Measurements from ENCODE around the gene PRDM16.

PRDM16 gene

DNA sequence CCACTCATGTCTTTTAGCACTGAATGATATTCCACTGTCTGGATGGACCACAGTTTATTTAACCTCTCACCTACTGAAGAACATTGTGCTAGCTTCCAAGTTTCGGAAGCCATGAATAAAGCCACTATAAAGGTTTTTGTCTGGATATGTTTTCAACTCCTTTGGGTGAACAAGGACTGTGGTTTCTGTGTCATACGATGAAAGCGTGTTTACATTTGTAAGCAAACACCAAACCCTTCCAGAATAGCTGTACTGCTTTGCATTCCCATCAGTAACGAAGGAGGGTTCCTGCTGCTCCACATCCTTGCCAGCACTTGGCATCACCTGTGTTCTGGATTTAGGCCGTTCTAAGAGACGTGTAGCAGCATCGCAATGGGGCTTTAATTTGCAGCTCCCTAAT lies 374.8 kb downstream of the PRDM16 start:
- DNase-seq (ENCODE audit: low read depth, low spot score): no peak

DNA sequence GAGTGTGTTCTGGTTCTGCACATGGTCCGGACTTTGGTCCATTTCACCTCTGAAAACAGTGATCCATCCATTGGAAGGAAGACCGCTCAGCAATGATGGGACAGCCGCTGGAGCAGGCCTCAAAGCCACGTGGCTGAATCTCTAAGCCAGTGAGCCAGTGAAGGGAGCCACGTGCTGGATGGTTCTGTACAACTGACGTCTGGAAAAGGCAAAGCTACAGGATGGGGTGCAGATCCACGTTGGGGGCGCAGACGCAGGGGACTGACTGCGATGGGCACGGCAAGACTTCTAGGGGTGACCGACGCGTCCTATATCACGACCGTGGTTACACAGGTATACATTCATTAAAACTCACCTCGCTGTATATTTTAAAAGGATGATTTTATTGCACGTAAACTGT lies 375.3 kb downstream of the PRDM16 start:
- no peak for DNase-seq (ENCODE audit: low read depth, low spot score)

DNA sequence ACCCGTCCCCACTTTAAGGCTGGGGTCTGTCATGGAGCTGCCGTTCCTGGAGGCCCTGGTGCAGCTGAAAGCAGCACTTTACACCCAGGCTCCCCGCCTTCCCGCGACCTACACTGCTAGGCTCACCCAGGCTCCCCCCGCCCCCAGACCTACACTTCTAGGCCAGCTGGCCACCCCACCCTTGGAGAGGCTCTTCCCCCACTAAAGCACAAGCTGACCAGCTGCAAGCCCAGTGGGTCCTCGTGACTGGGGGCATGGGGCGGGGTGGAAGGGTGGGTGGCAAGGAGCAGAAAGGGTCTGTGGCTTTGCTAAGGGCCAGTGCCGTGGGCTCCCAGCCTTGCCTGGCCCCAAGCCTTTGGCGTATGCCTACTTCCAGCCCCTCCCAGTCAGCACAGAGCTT lies 375.7 kb downstream of the PRDM16 start:
- DNase-seq (ENCODE audit: low read depth, low spot score): no peak

DNA sequence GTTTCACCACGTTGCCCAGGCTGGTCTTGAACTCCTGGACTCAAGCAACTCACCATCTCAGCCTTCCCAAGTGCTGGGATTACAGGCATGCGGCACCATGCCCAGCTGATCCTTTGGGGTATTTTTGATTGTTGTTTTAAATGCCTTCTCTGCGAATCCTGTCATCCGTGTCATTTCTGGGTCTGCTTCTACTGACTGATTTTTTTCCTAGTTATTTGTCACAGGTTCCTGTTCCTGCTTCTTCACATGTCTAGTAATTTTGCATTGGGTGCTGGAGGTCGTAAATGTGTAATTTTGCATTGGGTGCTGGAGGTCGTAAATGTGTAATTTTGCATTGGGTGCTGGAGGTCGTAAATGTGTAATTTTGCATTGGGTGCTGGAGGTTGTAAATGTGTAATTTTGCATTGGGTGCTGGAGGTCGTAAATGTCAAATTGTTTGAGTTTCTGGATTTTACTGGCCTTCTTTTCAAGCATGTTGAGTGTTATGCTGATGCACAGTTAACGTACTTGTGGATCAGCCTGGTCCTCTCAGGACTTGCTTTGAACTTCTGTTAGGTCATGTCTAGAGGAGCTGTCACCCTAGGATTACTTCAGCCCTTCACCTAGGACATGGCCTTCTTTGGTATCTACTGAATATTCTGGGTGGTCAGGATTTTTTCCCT lies 381.3 kb downstream of the PRDM16 start:
- no peak for DNase-seq (ENCODE audit: low read depth, low spot score)

DNA sequence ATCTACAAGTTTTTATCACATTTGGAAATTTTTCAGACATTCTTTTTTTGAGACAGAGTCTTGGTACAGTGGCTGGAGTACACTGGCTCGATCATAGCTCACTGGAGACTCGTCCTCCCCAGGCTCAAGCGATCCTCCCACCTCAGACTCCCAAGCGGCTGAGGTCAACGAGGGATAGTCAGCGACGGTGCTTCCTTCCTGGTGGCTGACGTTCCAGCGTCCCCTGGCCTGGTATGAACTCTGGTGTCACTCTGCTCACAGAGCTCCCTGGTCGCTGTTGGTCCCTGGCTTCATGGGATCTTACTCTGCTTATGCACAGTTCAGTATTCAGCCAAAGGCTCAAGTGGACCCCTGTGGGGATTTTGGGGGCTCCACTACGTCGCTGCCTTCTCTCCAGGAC lies 382.0 kb downstream of the PRDM16 start:
- no peak for DNase-seq (ENCODE audit: low read depth, low spot score)

DNA sequence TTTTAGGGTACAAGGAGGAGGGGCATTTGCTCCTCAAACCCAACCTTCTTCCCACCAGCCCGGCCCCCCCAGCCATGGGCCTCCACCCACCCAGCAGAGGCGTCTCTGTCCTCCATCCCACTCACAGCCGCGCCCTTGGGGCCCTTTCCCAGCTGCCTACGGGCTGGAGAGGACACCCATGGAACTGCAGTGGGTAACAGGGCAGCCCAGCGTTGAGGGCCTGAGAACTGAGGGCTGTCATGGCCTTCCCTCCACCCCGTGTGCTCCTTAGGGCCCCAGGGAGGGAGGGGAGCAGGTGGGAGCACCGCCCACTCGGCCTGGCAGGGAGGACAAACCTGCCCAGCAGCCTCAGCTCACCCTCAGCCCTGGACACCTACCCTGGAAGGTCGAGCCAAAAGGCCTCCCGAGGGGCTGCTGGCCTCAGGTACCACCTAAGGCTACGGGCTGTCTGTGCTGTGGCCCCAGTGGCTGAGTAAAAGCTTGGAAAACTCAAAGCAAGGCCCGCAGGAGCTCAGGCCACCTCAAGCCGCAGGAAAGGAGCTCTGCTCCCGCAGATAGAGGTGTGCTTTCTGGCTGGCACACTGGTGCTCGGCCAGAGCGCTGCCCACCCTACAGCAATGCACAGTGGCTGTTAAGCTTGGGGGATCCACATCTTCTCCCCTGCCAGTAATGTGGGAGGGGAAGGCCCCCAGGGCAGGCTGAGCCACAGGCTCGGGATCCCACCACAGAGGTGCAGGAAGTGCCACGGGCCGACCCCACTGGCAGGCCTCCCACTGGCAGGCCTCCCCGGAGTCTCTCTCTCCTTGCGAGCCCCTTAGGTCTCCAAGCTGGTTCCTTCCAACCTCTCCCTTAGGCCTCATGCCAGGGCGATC lies 383.2 kb downstream of the PRDM16 start:
- DNase-seq (ENCODE audit: low read depth, low spot score): no peak

DNA sequence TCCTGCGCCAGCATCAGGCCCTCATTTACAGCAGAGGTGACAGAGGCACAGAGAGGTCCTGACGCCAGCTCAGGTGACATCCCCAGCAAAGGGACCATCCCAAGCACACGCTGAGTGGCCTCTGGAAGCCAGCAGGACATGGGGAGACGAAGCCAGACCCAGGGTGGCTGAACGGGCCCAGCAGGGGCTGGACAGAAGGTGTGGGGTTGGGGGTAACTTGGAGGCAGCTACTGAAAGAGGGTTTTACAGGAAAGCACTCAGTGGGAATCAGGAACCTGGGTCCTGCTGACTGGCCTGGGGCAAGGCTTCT lies 383.8 kb downstream of the PRDM16 start:
- no peak for DNase-seq (ENCODE audit: low read depth, low spot score)

DNA sequence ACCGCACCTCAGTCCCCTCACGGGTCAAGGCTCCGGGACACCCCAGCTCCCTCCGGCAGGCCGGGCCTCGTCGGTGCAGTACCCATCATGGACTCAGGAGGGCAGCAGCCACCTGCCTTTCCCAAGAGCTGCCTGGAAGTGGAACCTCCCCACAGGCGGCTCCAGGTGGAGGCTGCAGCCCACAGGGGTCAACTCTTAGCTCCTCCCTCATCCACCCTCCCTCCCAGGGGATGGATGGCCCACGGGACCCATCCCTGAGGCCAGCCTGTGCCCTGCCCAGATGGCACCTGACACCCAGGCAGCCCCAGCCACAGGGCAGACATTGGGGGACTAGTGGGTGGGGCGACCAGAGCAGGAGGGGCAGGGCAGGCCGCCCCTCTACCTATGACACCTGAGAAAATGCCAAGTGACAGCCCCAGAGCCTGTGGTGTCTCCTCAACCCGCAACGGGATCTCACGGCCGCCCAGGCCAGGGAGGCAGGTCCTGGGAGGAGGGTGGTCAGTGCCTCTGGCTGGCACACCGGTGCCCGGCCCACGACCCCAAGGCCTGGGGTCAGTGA lies 384.3 kb downstream of the PRDM16 start:
- no peak for DNase-seq (ENCODE audit: low read depth, low spot score)

DNA sequence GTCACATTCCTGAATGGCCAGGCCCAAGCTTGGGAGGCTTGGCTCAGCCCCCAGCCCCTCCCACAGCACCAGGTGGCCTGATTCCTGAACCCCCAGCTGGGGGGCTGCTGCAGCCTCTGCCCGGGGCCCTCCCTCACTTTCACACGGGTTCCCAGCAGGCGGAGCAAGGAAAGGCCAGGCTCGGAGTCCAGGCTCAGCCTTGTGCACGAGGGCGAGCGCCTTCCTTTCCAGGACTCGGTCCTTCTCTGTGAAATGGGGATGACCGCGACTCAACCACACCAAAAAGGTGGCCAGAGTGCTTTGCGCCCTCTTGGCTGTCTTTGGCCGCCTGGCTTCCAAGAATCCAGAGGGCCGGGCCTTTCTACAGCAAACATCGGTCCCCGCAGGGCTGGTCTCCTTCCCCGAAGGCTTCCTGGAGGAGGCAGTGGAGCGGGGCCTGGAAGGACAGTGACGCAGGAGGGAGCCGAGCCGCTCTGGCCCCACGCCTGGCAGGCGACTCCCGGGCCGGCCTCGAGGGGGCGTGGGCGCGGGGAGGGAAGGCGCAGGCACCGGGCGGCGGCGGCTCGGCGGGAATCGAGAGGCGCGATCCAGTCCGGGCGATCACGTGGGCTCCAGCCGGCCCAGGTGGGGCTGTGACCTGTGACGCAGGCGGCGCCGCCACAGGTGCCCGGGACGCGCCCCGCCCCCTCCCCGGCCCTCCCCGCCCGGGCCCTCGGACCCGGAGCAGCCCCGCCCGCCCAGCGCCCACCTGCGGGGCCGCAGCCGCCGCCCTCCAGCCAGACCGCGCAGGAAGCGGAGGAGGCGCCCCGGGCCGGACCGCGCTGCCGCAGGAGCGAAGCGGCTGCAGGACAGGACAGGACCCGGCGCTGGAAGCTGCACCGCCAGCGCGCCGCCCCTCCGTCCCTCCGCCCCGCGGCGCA lies 385.1 kb downstream of the PRDM16 start, which contains the start of gene ARHGEF16:
Gene ARHGEF16 (plus strand): TSS at position 775 of the 920 bp plus-strand sequence. CDS start 8,420 bp downstream, outside the sequence.
- no peak for DNase-seq (ENCODE audit: low read depth, low spot score)

DNA sequence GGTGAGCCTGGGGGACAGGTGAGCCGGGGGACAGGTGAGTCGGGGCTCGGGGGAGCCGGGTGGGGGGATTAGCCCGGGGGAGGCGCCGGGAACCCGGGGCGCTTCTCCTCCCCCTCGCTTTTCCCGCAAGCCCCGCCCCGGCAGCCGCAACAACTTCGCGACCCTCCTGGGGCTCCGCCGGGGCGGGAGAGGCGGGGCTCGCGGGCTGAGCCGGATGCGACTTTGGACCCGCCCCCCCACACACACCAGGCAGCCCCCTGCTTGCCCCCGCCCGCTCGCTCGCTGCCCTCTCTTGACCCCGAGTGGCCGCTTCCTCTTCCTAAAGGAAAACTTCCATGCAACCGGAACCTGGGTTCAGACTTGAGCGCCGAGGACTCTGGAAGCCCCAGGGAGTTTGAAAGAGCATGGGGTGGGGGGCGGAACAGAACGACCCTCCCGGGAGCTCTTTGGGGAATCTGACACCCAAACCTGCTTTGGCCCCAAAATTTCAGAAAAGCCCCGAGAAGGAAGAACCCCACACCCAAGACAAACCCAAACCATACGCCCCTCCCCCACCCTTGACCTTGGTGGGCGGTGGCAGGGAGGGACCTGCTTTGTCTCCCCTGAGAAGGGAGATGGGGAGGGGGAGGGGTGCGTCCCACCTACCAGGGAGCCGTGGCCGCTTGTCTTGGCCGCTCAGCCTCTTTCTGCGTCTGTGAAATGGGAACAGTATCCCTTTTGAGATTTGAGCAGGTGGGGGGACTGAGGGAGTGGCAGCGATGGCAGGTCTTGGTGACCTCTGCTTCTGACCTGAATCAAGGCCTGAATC lies 386.0 kb downstream of the PRDM16 start:
- DNase-seq (ENCODE audit: low read depth, low spot score): no peak

DNA sequence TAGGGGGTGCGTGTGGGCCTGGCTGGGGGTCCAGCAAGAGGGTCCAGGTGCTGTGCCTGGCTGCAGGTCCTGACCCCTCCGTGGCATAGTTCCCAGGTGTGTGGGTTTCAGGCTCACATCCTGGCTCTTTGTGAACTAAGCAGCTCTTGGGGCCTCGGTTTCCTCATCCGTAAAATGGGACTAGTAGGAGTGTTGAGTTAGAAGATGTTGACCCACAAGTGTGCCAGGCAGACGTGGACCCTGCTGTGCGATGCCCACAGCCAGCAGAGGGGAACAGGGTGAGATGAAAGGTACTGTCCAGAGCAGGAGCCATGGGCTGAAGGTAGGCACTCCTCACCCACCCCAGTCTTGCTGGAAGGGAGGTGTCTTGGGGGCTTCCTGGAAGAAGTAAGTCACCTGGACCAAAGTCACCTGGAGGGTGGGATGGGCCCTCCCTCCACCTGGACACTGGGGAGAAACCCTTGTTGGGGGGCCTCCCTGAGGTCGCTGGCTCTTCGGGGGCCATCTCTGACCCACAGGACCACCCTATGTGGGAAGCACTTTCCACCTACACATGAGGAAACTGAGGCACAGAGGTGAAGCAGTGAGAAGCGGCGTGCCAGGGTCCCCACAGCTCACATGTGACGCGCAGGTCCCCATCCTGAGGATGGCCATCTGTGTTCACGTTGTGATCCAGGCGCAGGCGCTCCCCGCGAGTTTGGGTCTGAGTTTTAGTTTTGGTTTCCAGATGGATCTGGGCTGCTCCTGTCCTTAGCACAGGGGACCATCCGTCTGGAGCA lies 386.9 kb downstream of the PRDM16 start:
- DNase-seq (ENCODE audit: low read depth, low spot score): no peak

DNA sequence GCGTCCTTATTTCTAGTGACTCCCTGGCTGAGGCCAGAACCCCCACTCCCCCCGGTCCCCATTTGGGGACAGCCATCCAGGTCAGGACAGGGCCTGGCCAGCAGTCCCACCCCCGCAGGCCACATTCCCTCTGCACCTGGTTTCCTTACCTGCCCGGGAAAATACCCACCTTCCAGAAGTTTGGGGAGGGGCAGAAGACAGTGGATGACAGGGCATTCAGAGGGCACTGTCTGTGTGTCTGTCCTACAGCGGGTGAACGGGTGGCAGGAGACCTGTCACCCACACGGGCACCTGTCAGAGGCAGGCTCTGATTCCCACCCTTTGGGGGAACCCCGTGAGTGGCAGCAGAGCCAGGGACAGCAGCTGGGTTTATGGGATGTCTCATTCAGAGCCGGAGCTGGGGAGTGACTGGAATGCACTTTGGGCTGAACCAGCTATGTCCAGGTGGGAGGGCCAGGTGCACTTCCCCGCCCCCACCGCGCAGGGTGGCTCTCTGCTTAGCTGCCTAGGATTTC lies 387.5 kb downstream of the PRDM16 start:
- DNase-seq (ENCODE audit: low read depth, low spot score): no peak

DNA sequence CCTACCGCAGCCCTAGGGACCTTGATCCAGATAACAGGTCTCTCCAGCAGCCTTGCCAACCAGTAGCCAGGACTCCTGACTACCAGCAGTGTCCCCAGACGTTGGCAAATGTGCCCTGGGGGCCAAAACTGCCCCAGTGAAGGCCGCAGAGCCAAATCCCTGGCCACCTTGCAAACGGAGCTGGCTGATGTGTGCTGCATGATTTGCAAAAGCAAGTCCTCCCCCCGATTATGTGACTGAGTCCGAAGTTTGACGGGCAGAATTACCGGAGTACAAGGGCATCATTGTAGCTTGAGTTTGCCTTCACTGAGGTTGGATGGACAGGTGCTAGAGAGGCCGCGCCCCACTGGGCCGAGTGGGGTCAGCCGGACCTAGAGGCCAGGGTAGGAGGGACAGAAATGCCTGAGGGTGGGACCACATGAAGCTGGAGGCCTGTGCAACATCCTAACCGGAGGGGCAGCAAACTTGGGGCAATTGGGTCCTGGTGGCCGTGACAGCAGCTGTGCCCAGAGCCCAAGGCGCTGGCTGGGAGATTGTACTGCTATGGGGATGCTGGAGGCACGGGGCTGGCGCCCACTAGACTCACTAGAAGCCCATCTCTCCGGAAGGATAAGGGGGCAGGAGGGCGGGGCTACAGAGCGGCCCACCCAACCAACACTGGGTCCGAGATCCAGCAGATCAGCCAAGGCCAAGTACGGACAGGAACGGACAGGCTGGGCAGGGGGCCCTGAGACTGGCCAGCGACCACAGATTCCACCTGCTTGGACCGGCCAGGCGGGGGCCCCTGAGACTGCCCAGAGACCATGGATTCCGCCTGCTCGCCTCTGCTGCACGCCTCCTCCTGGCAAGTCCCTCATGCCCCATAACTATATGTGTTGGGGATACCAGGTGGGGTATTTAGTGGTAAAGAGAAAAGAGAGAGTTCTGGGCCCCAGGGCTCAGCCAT lies 388.2 kb downstream of the PRDM16 start:
- no peak for DNase-seq (ENCODE audit: low read depth, low spot score)

DNA sequence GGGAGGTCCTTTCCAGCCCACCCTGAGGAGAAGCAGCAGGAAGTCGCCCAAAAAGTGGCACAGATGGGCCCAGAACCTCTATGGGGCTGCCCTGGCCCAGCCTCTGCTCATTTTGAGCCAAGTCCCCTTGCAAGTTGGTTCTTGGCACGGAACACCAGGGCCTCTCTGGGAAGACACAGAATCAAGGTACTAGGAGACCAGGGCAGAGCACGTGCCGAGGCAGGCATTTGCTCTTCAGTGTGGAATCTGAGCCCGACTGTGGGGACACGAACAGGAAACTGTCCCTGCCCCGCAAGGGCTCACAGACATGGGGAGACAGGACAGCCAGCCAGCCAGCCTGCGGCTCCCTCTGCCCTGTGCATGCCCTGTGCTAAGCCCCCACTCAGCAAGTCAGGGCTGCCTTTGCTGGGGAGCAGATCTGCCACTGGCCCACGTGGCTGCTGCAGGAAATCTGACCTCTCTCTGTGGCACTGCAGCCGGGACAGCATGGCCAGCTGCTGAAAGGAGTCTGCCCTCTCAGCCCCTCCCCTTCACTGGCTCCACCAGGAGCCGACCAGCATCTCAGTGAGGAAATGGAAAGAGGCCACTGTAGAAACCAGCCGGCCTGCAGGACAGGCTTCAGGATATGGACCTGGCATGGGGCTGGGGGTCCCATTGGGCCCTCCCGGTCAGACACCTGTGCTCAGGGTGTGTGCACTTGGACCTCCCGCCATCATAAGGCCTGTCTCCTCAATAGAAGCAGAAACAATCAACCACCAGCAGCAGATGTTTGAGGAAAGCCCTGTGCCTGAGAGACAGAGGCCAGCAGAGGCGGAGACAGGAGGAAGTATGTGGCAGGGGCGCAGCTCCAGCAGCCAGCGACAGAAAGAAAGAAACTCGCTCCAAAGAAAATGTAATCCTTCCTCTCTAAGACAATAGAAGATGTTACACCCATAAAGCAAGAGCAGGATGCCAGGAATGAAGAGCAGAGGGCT lies 389.2 kb downstream of the PRDM16 start:
- DNase-seq (ENCODE audit: low read depth, low spot score): no peak

DNA sequence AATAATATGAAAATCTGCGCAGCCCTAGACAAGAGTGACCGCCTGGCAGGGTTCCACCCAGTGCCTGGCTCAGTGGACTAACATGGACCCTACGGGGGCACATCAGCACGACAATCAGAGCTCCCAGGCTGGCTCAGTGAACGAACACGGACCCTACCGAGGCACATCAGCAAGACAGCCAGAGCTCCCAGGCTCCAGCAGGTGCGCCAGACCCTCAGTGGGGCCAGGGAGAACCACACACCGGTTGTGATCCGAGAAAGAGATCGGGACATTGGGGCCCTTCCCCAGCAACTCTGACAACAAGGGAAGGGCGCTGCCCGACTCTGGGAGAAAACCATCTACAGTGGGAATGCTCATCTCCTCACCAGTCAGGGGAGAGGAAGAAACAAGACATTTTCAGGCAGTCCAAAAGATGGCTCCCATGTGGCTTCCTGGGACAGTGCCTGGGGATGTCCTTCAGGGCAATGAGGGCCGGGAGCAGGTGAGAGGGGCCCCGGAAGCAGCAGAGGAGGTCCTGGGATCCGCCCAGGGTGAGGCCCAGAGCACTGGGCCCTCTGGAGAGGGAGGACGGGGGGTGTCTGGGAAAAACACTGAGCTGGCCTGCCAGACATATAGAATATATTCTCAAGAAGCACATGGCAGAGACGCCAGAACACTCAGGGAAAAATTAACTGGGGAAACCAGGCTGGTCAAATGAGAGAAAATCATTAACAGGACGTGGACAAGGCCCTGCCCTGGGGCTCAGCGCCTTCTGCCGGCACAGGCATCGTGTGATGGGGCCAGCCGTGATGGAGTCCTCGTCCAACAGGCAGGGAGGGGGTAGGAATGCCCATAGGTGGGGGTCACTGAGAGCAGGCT lies 390.3 kb downstream of the PRDM16 start:
- DNase-seq (ENCODE audit: low read depth, low spot score): no peak

DNA sequence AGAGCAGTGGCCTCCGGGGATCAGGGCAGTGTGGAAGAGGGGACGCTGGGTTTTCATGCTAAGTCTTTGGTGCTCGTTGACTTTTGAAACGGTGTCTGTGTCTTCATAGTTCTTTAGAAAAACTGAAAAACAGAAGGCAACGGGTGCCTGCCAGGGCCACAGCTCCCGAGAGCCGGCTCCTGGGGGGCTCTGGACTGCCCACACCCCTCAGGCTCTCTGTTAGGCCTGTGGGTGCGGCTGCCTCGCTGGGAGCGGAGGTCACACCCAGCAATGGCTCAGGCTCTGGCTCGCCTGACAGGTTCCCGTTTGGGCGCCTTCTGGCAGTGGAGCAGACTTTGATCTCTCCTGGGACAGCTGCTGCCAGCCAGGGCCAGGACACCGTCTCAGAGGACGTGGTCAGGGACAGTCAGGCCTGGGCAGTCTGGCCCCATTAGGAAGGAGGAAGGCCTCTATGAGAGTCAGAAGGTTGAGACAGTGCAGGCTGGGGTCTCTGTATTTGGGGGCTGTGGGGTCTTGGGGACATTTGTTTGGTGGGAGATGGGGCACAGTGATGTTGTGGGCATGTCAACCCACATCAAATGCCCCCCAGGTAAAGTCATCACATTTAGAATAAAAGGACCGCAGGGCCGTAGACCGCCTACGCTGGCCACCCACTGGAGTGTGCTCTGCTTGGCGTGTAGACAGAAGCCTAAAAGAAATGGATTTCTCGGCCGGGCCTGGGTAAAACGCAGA lies 391.1 kb downstream of the PRDM16 start:
- no peak for DNase-seq (ENCODE audit: low read depth, low spot score)

All from smooth muscle cell of the brain vasculature (primary cell).